Mucosa of descending colon (tissue), 3 donors: ENCODE measurements around the gene ITPK1. TPM values are rescaled to one million over a fixed set of nuclear protein-coding genes. Genes with fewer than 3 reads are reported as not detected.

ENCODE experiments used
- ATAC-seq: fragments of 200-7000 bp; cut with Tn5 transposase; one replicate; pipeline ENCODE4 v1.9.1; 2020; ENCODE audit warnings: mild to moderate bottlenecking, moderate library complexity
- DNase-seq, 3 donors: peaks; one replicate each; pipeline ENCODE4 v3.0.0-alpha.2; 2020
- H3K36me3 ChIP-seq: fragments of 200-600 bp; one replicate; pipeline ENCODE4 v1.8.0; 2021; ENCODE audit warnings: low read depth, mild to moderate bottlenecking
- H3K4me1 ChIP-seq: fragments of 200-600 bp; one replicate; pipeline ENCODE4 v1.8.0; 2021; ENCODE audit warnings: low read depth, mild to moderate bottlenecking
- H3K4me3 ChIP-seq: fragments of 200-600 bp; one replicate; pipeline ENCODE4 v1.8.0; 2021; ENCODE audit warnings: mild to moderate bottlenecking
- H3K9me3 ChIP-seq: fragments of 200-600 bp; one replicate; pipeline ENCODE4 v1.8.0; 2021; ENCODE audit warnings: mild to moderate bottlenecking
- intact Hi-C, 2 donors: fragments of 100-400 bp; cut with DNase I in 1 of 2; cut with micrococcal nuclease in 1 of 2; formaldehyde crosslinking; loops; one replicate each; pipeline versions ENCODE4 v1.11.0 to v1.11.1; 2022; cut with DNase I, micrococcal nuclease
- total RNA-seq, 3 donors: library from RNA; stranded (reverse); fragmentation: NEBNext Ultra II Directional in 2 of 3; extraction: Animal tissue kit (Norgen Biotek cat#: 25700) in 2 of 3; gene quantifications; one replicate each; pipeline versions ENCODE4 v1.2.1 to v1.2.4, GENCODE V29; 2021 to 2023
- TF ChIP-seq, protein P1 (sequence below): fragments of 200-600 bp; IDR thresholded peaks from one replicate; pipeline ENCODE4 v1.8.0; 2022; ENCODE audit warnings: antibody characterized with exemption, mild to moderate bottlenecking
- donor health status: DM: no; HTN: no; CAD: no; lungs with moderate emphysema.
- donor health status: DM: no; HTN: no; CAD: no.
- donor health status: DM: no; HTN: yes; CAD: no.

Gene ITPK1
- total RNA-seq, 3 donors from 2014 or later: 134 to 165 (median 152) TPM

DNA sequence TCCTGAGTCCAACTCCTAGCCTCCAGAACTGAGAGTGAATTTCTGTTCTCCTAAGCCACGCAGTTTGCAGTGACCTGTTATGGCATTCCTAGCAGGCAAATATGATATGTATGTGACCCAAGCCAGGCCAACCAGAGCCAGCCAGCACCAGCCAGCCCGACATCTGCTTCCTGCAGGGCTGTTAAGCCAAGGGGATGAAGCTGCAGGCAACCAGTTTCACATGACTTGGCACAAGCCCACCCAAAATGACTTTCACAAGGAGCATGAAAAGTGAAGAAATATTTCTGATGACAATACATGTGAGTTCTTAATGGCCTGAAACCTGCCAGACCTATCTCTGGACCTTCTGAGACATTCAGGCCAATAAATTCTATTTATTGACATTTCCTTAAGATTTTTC, 68.1 kb downstream of the ITPK1 start:
- no peak for ATAC-seq
- Histone ChIP-seq H3K4me1 (peaks cover 94% of the 10 kb centered on the region), H3K4me3 (no peak overlapping the region), H3K9me3 (no peaks in the 10 kb centered on the region), H3K36me3 (no peaks in the 10 kb centered on the region)
- TF ChIP-seq, protein P1, sequence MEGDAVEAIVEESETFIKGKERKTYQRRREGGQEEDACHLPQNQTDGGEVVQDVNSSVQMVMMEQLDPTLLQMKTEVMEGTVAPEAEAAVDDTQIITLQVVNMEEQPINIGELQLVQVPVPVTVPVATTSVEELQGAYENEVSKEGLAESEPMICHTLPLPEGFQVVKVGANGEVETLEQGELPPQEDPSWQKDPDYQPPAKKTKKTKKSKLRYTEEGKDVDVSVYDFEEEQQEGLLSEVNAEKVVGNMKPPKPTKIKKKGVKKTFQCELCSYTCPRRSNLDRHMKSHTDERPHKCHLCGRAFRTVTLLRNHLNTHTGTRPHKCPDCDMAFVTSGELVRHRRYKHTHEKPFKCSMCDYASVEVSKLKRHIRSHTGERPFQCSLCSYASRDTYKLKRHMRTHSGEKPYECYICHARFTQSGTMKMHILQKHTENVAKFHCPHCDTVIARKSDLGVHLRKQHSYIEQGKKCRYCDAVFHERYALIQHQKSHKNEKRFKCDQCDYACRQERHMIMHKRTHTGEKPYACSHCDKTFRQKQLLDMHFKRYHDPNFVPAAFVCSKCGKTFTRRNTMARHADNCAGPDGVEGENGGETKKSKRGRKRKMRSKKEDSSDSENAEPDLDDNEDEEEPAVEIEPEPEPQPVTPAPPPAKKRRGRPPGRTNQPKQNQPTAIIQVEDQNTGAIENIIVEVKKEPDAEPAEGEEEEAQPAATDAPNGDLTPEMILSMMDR: no peak
- peak in 1 of 3 donors; percentile 42 for DNase-seq
- intact Hi-C loops: no loop called here

DNA sequence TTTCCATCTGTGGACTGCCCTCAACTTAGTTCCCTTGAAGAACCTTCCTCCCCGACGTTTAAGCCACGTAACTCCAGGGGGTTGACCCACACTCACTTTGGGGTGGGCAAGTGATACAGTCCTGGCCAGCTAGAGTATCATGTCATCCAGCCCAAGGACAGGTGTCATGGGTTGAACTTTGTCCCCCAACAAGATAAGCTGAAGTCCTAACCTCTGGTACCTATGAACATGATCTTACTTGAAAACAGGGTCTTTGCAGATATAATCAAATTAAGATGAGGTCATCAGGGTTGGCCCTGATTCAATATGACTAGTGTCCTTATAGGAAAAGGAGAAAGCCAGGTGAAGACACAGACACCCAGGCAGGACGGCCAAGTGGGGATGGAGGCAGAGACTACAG, 68.6 kb downstream of the ITPK1 start:
- H3K4me1 ChIP-seq: peaks cover 93% of the 10 kb centered on the region
- H3K36me3 ChIP-seq: no peaks in the 10 kb centered on the region
- TF ChIP-seq, protein P1: no peak
- intact Hi-C loops: no loop called here
- DNase-seq (no peak), ATAC-seq (no peak)
- no peaks in the 10 kb centered on the region for H3K9me3 ChIP-seq
- H3K4me3 ChIP-seq: no peak overlapping the region

DNA sequence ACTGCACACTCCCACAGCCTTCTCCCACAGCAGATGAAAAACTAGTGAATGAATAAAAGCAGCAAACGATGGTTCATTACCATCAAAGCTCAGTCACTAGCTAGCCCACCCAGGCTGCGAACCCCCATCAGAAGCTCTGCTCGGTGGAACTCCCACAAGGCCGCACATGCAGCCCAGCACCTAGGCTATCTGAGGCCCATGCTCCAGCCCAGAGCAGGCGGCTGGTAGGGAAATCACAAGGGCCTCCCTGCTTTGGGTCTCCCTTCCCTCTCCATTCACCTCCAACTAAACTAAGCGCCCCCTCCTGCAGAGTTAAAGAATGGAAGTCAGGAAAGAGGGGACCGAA, 69.0 kb downstream of the ITPK1 start:
- no peaks in the 10 kb centered on the region for H3K9me3 ChIP-seq
- H3K36me3 ChIP-seq: no peaks in the 10 kb centered on the region
- TF ChIP-seq, protein P1: no peak
- peaks cover 93% of the 10 kb centered on the region for H3K4me1 ChIP-seq
- ATAC-seq (no peak), DNase-seq (no peak)
- no peak overlapping the region for H3K4me3 ChIP-seq
- intact Hi-C loops: no loop called here

DNA sequence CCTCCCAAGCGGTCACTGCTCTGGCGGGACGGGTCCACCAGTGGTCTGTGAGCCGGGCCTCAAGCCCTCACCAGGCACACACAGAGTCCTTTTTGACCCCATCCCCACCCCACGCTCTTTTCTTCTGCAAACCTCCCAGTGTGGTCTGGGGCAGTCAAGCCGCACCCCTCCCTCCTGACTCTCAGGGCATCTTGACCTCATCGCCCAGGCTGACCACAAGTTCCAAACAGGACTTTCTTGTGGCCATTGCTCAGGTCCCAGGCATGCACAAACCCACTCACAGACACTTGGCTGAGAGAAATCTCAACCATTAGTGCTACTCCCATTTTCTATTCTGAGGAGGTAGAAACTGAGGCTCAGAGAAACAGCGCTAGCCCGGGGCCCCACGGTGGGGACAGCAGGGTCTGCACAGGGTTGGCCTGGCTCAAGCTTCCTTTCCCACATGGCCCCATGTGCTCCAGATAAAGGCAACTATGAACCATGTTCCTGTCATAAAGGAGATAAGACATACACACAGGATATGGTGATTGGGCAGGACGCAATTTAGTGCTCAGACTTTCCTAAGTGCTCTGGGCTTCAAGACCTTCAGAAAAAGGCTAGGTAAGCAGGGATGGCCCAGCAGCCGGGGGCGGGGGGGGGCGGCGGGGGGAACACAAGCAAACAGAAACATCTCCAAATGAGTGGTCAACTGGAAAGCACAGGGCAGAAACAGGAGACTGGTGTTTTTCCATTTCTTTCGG, 69.6 kb downstream of the ITPK1 start:
- peak; percentile 23 for ATAC-seq
- Histone ChIP-seq H3K4me1 (peaks cover 93% of the 10 kb centered on the region), H3K36me3 (no peaks in the 10 kb centered on the region), H3K4me3 (no peak overlapping the region), H3K9me3 (no peaks in the 10 kb centered on the region)
- TF ChIP-seq, protein P1: no peak
- intact Hi-C loops: no loop called here
- DNase-seq: peak in 1 of 3 donors; percentile 62

DNA sequence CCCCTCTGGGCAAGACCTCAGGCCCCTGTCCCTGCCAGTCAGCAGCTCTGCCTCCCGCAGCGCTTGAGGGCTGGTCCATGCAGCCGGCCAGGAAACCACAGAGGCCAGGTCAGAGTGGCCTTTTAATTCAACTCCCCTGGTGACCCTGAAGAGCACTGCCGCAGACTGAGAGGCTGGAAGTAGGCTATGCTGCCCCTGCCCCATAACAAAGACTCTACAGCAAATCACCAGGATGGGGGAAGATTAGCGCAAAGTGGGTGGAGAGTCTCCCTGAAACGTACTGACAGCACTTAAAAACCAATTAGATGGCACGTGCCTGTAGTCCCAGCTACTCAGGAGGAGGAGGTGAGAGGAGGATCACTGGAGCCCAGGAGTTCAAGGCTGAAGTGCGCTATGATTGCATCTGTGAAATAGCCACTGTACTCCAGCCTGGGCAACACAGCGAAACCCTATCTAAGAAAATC, 70.5 kb downstream of the ITPK1 start:
- TF ChIP-seq, protein P1: no peak
- no peak overlapping the region for H3K4me3 ChIP-seq
- ATAC-seq: no peak

More for the DNA sequence above, 70.5 kb downstream of the ITPK1 start:
- H3K9me3 ChIP-seq: no peaks in the 10 kb centered on the region
- intact Hi-C loops: no loop called here
- H3K4me1 ChIP-seq: peaks cover 93% of the 10 kb centered on the region
- no peaks in the 10 kb centered on the region for H3K36me3 ChIP-seq
- DNase-seq: no peak
